ENCODE measurements around the gene MAP3K9. TPM values are rescaled to one million over a fixed set of nuclear protein-coding genes. Genes with fewer than 3 reads are reported as not detected.

Gene MAP3K9
- total and polyA plus RNA-seq, 2 donors (not counting 3 experiments of a cell fraction or from before 2014, with no cell fraction given), result 0.06 to 0.11 TPM

DNA sequence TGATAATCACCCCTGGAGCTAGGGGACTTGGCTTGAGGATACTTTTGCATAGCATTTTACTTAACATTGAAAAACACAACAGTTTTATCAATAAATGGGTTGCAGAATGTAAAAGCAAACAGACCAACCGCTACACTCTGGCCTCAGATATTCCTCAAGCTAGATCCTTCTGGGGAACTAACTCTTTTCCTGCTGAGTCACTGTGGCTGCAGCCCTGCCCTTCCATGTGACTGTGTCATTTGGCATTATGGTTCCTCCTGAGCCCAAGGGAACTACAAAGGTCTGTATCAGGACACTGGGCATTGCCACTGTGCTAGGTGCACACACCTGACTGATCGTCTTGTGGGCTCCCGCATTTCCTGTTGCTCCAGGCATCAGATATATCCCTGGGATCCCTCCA lies 111.0 kb downstream of the MAP3K9 start:
- CTCF ChIA-PET, result interaction anchor here (0.6 to 1.6 kb wide), 5 partner anchors 9 to 23 kb away, joined by 3 to 8 read pairs (median 4); no protein-coding TSS in a partner anchor
- TF ChIP-seq, protein P1, sequence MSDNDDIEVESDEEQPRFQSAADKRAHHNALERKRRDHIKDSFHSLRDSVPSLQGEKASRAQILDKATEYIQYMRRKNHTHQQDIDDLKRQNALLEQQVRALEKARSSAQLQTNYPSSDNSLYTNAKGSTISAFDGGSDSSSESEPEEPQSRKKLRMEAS (IDR thresholded peaks at IDR 0.05; ENCODE audit: insufficient read depth, insufficient read length), result no peak
- TF ChIP-seq FOS (IDR thresholded peaks at IDR 0.05; ENCODE audit: borderline replicate concordance, insufficient read depth, low read length), result peak; percentile 12
- Histone ChIP-seq H3K27ac (ENCODE audit: insufficient read depth, low read depth, low read length) (no peak overlapping the region), H3K27me3 (ENCODE audit: control insufficient read depth in 2 of 2, insufficient read depth in 2 of 2, low read length in 2 of 2) (no peaks in the 10 kb centered on the region), H3K9me3 (replicated peaks; ENCODE audit: control insufficient read depth, insufficient read depth, low read length) (no peaks in the 10 kb centered on the region), H3K4me2 (ENCODE audit: insufficient read depth, low read length) (no peak overlapping the region), H3K9me1 (replicated peaks; ENCODE audit: control insufficient read depth, extremely low read depth, insufficient read depth, low read length) (no peaks in the 10 kb centered on the region), H3K9ac (replicated peaks; ENCODE audit: extremely low read depth, insufficient read depth, low read length) (no peak overlapping the region), H3K4me1 (ENCODE audit: control insufficient read depth, extremely low read depth, insufficient read depth, low read length) (no peaks in the 10 kb centered on the region), H4K20me1 (replicated peaks; ENCODE audit: control insufficient read depth, extremely low read depth, insufficient read depth, low read length) (no peaks in the 10 kb centered on the region), H3K79me2 (ENCODE audit: control insufficient read depth, insufficient read depth, low read length) (no peaks in the 10 kb centered on the region), H2AFZ (ENCODE audit: low read depth, low read length) (peak overlapping the region; percentile 60), H3K36me3 (ENCODE audit: control insufficient read depth in 2 of 2, extremely low read depth in 1 of 2, insufficient read depth in 2 of 2, low read length in 2 of 2) (no peaks in the 10 kb centered on the region), H3K4me3 (replicated peaks in 1 of 3; ENCODE audit: insufficient read depth in 1 of 3, low read depth in 1 of 3, low read length in 3 of 3) (no peak overlapping the region)
- intact Hi-C loops (cut with micrococcal nuclease), result no loop called here
- DNase-seq (ENCODE audit: low read depth, low spot score) (no peak), FAIRE-seq (no peak)
- BruUV-seq (replicated peaks), result no TSS peak
- dilution Hi-C loops (cut with MboI; ENCODE audit: extremely low pct_ligation_motif_present, low sequenced_read_pairs), result no loop called here
- POLR2A ChIA-PET, result no interaction called here

DNA sequence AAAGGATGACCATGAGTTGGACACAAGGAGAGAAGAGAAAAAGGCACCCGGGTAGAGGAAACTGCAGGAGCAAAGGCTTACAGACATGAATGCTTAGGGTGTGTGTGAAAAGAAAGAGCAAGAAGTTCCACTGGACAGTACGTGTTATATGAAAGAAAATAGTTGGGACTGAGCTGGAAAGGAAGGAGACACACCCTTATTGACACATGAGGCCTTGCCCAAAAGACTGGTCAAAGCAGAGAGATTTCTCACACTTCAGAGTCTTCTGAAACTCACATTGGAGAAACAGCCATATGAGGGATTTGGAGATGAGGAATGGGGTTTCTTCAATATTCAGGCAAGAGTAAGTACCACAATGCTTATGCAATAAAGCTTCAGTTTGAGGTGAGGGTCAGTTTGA lies 111.6 kb downstream of the MAP3K9 start:
- H3K9me1 ChIP-seq (replicated peaks; ENCODE audit: control insufficient read depth, extremely low read depth, insufficient read depth, low read length), result no peaks in the 10 kb centered on the region
- DNase-seq (ENCODE audit: low read depth, low spot score) (no peak), FAIRE-seq (no peak)
- no peak overlapping the region for H3K4me2 ChIP-seq (ENCODE audit: insufficient read depth, low read length)
- H3K36me3 ChIP-seq (ENCODE audit: control insufficient read depth in 2 of 2, extremely low read depth in 1 of 2, insufficient read depth in 2 of 2, low read length in 2 of 2), result no peaks in the 10 kb centered on the region
- H3K4me1 ChIP-seq (ENCODE audit: control insufficient read depth, extremely low read depth, insufficient read depth, low read length), result no peaks in the 10 kb centered on the region
- H3K79me2 ChIP-seq (ENCODE audit: control insufficient read depth, insufficient read depth, low read length), result no peaks in the 10 kb centered on the region
- no peak overlapping the region for H3K4me3 ChIP-seq (replicated peaks in 1 of 3; ENCODE audit: insufficient read depth in 1 of 3, low read depth in 1 of 3, low read length in 3 of 3)
- H4K20me1 ChIP-seq (replicated peaks; ENCODE audit: control insufficient read depth, extremely low read depth, insufficient read depth, low read length), result no peaks in the 10 kb centered on the region
- dilution Hi-C loops (cut with MboI; ENCODE audit: extremely low pct_ligation_motif_present, low sequenced_read_pairs) (no loop called here), intact Hi-C loops (cut with micrococcal nuclease) (no loop called here)
- no peaks in the 10 kb centered on the region for H3K9me3 ChIP-seq (replicated peaks; ENCODE audit: control insufficient read depth, insufficient read depth, low read length)
- no peak overlapping the region for H3K9ac ChIP-seq (replicated peaks; ENCODE audit: extremely low read depth, insufficient read depth, low read length)
- no peak overlapping the region for H3K27ac ChIP-seq (ENCODE audit: insufficient read depth, low read depth, low read length)
- peak overlapping the region; percentile 14 for H2AFZ ChIP-seq (ENCODE audit: low read depth, low read length)
- BruUV-seq (replicated peaks), result no TSS peak
- no peaks in the 10 kb centered on the region for H3K27me3 ChIP-seq (ENCODE audit: control insufficient read depth in 2 of 2, insufficient read depth in 2 of 2, low read length in 2 of 2)
- ChIA-PET POLR2A (no interaction called here), CTCF (interaction anchor here (1.2 to 1.6 kb wide), 2 partner anchors 9 to 10 kb away, joined by 4 to 8 read pairs; no protein-coding TSS in a partner anchor)
- no peak for TF ChIP-seq POLR2A (IDR thresholded peaks at IDR 0.05; ENCODE audit: low read depth, low read length)
- TF ChIP-seq, protein P1 (IDR thresholded peaks at IDR 0.05; ENCODE audit: insufficient read depth, insufficient read length), result no peak
- TF ChIP-seq EZH2 (IDR thresholded peaks at IDR 0.05; ENCODE audit: borderline replicate concordance, low read depth, low read length, severe bottlenecking), result no peak
- TF ChIP-seq JUN (IDR thresholded peaks at IDR 0.05; ENCODE audit: borderline replicate concordance, insufficient read depth, insufficient read length, low read depth), result no peak
- TF ChIP-seq, protein P2, sequence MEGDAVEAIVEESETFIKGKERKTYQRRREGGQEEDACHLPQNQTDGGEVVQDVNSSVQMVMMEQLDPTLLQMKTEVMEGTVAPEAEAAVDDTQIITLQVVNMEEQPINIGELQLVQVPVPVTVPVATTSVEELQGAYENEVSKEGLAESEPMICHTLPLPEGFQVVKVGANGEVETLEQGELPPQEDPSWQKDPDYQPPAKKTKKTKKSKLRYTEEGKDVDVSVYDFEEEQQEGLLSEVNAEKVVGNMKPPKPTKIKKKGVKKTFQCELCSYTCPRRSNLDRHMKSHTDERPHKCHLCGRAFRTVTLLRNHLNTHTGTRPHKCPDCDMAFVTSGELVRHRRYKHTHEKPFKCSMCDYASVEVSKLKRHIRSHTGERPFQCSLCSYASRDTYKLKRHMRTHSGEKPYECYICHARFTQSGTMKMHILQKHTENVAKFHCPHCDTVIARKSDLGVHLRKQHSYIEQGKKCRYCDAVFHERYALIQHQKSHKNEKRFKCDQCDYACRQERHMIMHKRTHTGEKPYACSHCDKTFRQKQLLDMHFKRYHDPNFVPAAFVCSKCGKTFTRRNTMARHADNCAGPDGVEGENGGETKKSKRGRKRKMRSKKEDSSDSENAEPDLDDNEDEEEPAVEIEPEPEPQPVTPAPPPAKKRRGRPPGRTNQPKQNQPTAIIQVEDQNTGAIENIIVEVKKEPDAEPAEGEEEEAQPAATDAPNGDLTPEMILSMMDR (IDR thresholded peaks at IDR 0.05; ENCODE audit: extremely low read depth in 1 of 2, insufficient read depth in 1 of 2, low read depth in 1 of 2, low read length in 2 of 2), result no peak
- no peak for TF ChIP-seq GATA2 (IDR thresholded peaks at IDR 0.05; ENCODE audit: insufficient read depth, insufficient read length, low read depth, low read length)
- no peak for TF ChIP-seq POLR2AphosphoS5 (IDR thresholded peaks at IDR 0.05; ENCODE audit: insufficient read depth, low read depth, low read length)
- no peak for TF ChIP-seq FOS (IDR thresholded peaks at IDR 0.05; ENCODE audit: borderline replicate concordance, insufficient read depth, low read length)
- TF ChIP-seq MYC (IDR thresholded peaks at IDR 0.05; ENCODE audit: low read depth, low read length), result no peak
